ENCODE results near the gene CFH.

- TF ChIP-seq, protein P1, sequence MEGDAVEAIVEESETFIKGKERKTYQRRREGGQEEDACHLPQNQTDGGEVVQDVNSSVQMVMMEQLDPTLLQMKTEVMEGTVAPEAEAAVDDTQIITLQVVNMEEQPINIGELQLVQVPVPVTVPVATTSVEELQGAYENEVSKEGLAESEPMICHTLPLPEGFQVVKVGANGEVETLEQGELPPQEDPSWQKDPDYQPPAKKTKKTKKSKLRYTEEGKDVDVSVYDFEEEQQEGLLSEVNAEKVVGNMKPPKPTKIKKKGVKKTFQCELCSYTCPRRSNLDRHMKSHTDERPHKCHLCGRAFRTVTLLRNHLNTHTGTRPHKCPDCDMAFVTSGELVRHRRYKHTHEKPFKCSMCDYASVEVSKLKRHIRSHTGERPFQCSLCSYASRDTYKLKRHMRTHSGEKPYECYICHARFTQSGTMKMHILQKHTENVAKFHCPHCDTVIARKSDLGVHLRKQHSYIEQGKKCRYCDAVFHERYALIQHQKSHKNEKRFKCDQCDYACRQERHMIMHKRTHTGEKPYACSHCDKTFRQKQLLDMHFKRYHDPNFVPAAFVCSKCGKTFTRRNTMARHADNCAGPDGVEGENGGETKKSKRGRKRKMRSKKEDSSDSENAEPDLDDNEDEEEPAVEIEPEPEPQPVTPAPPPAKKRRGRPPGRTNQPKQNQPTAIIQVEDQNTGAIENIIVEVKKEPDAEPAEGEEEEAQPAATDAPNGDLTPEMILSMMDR (IDR thresholded peaks at IDR 0.05) = no peak
- no peak for TF ChIP-seq POLR2A (IDR thresholded peaks at IDR 0.05)
Observed at GRCh38 chr1:196619721-196620120, 32.1 kb upstream of the CFH start.

Data from uterus (tissue), 2 donors.